Fibroblast of gingiva (primary cell): ENCODE results near the gene HOXD9.

Source experiments
- DNase-seq: peaks from one replicate; pipeline ENCODE4 v3.0.0-alpha.2; 2011; ENCODE audit warnings: low read depth

HOXD9 gene

DNA sequence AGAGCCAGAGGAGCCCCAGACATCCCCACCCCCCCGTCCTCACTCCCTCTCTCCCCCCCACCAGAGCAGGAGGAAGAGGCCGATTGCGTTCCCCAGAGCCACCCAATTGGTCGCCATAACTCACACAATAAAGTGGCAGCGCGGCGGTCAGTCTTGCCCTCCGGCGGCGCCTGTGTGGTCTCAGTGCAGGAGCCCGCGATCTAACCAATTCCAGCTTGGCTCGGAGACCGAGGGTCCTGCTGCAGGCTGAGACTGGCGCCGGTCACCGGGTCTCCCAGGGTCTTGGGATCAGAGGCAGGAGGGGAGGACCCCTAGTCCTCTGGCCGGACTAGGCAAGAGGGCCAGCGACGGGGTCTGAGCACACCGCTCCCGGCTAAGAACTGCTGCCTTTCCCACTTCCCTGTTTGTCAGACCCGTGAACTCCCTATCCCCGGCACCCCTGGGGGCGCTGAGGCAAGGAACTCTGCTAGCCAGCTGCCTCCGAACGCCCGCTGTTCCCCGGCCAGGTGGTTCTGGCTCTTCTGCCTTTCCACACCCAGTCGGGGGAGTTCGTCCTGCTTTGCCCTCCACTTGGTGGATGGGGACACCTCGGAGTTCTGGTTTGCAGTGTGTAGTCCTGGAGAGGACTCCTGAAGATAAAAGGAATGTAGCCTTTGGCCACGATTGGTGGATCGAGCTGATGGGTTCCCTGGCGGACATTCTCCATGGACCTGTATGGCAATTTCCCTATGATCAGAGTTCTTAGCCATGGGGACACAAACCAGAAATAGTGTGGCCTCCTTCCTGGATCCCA lies 24.0 kb upstream of the HOXD9 start:
- no peak for DNase-seq

- DNase-seq: no peak
Observed at GRCh38 chr2:176099159-176099727, 23.3 kb upstream of the HOXD9 start.

DNA sequence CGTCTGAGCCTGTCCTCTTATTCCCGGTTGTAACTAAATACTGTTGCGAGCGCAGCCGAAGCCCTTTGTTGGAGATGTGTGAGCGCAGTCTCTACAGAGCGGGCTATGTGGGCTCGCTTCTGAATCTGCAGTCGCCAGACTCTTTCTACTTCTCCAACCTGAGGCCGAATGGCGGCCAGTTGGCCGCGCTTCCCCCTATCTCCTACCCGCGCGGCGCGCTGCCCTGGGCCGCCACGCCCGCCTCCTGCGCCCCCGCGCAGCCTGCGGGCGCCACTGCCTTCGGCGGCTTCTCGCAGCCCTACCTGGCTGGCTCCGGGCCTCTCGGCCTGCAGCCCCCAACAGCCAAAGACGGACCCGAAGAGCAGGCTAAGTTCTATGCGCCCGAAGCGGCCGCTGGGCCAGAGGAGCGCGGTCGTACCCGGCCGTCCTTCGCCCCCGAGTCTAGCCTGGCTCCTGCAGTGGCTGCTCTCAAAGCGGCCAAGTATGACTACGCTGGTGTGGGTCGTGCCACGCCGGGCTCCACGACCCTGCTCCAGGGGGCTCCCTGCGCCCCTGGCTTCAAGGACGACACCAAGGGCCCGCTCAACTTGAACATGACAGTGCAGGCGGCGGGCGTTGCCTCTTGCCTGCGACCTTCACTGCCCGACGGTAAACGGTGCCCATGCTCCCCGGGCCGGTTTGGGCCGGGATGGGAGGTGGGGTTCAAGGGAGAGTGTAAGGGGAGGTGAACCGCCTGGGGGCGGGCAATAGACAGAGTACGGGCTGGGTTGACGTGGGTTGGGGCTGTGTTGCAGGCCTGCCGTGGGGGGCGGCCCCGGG lies 22.6 kb upstream of the HOXD9 start, which contains the start of gene HOXD12:
HOXD12 (plus strand) TSS at position 68 of the 819 bp plus-strand sequence; CDS start at position 75, 7 bp downstream.
- DNase-seq: no peak

- DNase-seq: no peak
Observed at GRCh38 chr2:176100547-176101140, 21.9 kb upstream of the HOXD9 start.

DNA sequence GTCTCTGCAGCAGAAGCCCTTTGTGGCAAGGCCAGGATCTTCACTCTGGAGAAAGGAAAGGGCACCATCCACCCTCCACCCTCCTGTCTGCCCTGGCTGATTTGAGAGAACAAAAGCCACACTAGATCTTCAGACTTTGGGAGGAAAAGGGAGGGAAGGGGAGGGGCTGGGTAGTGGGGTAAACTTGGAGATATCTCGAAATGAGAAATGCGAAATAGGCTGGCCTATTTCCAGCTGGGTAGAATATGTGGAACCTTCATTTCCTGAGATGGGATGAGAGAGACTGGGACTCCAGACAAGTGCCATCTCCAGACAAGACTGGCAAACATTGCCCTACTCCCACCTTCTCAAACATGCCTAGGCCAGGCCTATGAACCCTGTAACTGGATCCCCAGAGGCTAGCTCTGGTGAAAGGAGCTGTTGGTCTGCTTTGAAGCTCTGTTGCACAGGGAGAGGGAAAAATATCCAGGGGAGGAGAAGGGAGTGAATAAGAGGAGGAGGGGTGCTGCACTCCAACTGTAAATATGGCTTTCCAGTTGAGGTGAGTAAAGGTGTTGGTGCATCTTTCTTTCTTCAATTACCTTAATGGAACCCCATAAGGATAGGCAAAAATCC lies 21.2 kb upstream of the HOXD9 start:
- no peak for DNase-seq

GRCh38 chr2:176101842-176102241 lies 20.7 kb upstream of the HOXD9 start:
- DNase-seq: no peak

DNA sequence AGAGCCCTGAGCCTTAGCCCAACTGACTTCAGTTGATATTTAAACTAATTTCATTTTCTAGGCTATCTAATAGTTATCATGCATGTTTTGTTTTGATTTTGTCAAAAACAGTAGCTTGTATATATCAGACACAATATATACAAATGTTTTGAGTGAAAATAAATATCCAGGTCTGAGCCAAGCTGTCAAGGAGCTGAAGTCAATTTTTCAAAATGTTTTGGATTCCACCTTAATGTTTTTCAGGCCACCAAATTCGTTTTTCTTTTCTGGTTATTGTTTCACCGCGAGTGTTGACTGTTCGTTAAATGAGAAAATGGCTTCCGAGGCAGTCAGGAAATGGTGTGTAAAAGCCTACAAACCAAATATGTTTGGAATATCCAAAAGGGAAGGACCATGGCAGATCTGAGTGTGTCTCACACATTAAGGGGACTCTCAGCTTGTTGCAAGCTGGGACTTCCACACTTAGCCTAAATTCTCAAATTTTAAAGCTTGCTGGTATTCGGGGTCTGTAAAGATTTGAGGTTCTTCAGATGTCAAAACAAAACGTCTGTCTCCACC lies 20.1 kb upstream of the HOXD9 start:
- no peak for DNase-seq

- no peak for DNase-seq
Observed at GRCh38 chr2:176103194-176103593, 19.3 kb upstream of the HOXD9 start.

DNA sequence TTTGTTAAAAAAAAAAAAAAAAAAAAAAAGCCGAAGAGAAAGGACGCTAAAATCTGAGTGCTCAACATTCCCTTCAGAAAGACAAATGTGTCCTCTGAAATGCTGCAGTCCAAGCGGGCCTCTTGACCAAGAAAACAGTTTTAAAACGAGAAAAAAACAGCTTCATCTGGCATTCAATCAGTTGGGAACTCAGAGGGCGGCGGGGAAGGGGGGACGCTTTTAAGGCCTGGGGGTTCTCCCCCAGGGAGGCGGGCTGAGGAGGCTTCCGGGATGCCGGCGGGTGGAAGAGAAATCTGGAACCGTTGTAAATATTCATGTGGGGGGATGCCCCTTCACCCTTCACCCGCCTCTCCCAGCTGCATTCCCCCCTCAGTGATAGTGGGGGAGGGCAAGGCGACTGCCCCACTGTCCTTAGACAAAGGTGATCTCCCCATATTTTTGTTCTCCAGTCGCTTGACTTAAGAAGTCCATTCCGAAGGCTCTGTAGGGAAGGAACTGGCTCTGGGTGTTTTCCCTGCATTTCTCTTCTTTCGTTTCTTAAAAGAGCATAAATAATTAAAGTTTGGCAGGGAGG lies 18.7 kb upstream of the HOXD9 start:
- no peak for DNase-seq

GRCh38 chr2:176104316-176105077 lies 18.0 kb upstream of the HOXD9 start:
- no peak for DNase-seq

DNA sequence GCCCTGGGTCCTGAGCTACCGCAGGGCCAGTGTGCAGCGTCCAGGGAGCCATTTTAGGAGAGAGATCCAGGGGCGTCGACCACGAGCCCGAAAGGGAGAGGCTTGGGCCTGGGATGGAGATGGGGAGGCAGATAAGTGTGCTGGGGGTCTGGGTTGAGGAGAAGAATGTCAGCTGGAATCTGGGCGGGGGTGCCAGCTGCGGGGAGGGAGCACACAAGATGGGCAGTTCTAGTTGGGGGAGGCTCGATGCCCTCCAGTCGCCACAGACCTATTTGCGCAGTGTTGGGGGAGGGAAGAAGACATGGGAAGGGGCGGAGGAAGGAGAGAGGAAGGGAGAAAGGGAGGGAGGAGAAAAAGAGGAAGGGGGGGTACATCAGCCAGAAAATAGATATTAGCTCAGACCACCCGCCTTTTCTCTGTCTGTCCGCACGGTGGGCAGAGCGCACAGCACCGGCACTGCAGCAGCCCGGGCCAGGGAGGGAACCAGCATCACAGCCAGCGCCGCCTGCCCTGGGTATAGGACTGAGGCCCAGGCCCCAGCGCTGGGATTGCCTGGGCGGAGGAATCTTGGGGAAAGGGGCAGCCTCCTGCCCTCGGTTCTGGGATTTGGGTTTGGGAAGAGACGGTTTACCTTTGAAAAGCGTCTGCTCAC lies 17.3 kb upstream of the HOXD9 start:
- no peak for DNase-seq

GRCh38 chr2:176105730-176106580 lies 16.6 kb upstream of the HOXD9 start:
- DNase-seq: no peak

- no peak for DNase-seq
Observed at GRCh38 chr2:176106581-176107539, 15.7 kb upstream of the HOXD9 start, which contains the start of gene HOXD11. HOXD11 (plus strand) TSS chr2:176107280; CDS start chr2:176107356, 76 bp downstream.

DNA sequence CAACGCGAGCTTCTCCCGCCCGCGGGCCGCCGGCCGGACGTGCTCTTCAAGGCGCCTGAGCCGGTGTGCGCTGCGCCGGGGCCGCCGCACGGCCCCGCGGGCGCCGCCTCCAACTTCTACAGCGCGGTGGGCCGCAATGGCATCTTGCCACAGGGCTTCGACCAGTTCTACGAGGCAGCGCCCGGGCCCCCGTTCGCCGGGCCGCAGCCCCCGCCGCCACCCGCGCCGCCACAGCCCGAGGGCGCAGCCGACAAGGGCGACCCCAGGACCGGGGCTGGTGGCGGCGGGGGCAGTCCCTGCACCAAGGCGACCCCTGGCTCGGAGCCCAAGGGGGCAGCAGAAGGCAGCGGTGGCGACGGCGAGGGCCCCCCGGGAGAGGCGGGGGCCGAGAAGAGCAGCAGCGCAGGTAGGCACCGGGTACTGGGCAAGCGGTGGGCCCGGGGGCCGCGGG lies 14.8 kb upstream of the HOXD9 start:
- no peak for DNase-seq

DNA sequence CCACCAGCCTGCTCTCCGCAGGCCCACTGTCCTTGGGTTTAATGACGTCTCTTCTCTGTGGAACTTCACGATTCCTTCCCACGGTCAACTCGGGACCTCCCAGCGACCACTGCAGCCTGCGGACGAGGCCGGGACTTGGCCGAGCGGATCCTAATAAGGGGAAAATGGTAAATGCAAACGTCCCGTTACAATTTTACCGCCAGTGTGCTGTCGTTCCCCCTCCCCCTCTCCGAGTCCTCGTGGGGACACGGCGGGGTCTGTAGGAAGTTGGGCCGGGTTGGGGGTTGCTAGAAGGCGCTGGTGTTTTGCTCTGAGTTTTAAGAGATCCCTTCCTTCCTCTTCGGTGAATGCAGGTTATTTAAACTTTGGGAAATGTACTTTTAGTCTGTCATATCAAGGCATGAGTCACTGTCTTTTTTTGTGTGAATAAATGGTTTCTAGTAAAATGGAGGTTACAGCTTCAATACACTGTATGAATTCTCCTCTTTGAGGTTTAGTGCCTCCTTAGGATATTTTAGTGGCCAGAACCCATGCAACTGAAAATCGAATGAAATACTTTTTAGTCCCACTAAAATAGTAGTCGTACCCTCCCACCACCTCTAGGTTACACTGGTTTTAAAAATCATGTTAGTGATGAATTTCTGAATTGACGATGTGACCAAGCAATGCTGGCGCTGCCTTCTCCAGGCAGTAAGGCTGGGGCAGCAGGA lies 13.2 kb upstream of the HOXD9 start:
- no peak for DNase-seq

DNA sequence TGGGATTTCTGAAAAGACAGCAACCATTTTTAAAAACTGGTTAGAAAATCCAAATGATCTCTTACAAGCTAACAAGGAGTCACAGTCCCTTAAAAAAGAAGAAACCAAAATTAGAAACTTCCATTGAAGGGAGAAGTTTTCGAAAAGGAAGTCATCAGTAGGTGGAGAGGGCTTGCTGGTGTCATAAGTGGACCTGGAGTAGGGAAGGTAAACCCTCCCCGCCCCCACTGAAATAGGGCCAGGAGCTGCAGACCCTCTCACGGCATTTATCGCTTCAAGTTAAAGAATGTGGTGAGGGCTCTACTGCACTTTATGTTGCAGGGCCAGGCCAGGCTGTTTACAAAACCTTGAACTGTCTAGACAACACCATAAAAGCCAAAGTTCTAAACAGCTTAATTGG lies 12.6 kb upstream of the HOXD9 start:
- DNase-seq: no peak
